Heart left ventricle (tissue), 13 donors: Measurements from ENCODE around the gene GBP5.

ENCODE experiments used
- POLR2A ChIP-seq, 2 donors: fragments of 450-650 bp; IDR thresholded peaks; one replicate each; pipeline ENCODE4 v1.6.1; 2017; ENCODE audit warnings: antibody characterized with exemption in 2 of 2, mild to moderate bottlenecking in 2 of 2, moderate library complexity in 2 of 2
- TF ChIP-seq, protein P1 (sequence below), 12 donors: fragments of 200-600 bp; sonication (generic) in 4 of 12; IDR thresholded peaks; one replicate each; pipeline versions ENCODE4 v1.5.0 to v1.8.0; 2018 to 2022; ENCODE audit warnings: antibody characterized with exemption in 12 of 12, mild to moderate bottlenecking in 5 of 12
- donor health status: ischemic (EF 13 %, LVEDD 7.1; RV severe dilation, severe dysfunction).
- donor health status: DM: no; HTN: yes; CAD: no.
- donor health status: DM: no; HTN: no; CAD: no.
- donor health status: ischemic (EF 25% LVEDD 6.9; RV normal size, moderate dysfunction).
- donor health status: ischemic (EF 25% LVEDD 5.7; RV mildly dilated, moderate dysfunction).
- donor health status: ischemic (EF 35%, LVEDD 5.7; RV mildly dilated, moderate dysfunction).
- donor health status: nonischemic (EF 11% LVEDD 7.7; RV severe dilation, severe dysfunction).
- donor health status: DM: yes; HTN: yes; CAD: no.
- donor health status: PGD.
- donor health status: ischemic (EF 29% LVEDD 5.4; RV normal size, mild dysfunction).
- donor health status: nonischemic (EF 23%, LVEDD 6.1; RV moderate dilation, normal function).

DNA sequence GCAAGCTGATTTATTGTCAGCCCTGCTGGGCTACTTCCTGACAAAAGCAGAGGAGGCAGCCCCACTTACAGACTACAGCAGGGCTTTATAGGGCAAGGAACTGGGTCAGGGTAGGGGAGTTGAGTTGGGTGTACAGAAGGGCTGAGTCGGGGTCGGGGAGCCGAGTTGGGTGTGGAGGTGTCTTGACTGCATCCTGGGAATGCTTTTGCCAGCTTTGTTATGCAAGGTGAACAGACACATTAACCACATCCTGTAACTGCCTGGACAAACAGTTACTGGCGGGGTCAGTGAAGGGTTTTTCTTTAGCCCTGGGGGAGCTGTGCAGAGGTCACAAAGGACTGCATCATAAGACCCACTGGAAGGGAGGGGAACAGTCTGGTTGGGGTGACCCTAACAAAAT, 39.1 kb upstream of the GBP5 start:
- TF ChIP-seq, protein P1, sequence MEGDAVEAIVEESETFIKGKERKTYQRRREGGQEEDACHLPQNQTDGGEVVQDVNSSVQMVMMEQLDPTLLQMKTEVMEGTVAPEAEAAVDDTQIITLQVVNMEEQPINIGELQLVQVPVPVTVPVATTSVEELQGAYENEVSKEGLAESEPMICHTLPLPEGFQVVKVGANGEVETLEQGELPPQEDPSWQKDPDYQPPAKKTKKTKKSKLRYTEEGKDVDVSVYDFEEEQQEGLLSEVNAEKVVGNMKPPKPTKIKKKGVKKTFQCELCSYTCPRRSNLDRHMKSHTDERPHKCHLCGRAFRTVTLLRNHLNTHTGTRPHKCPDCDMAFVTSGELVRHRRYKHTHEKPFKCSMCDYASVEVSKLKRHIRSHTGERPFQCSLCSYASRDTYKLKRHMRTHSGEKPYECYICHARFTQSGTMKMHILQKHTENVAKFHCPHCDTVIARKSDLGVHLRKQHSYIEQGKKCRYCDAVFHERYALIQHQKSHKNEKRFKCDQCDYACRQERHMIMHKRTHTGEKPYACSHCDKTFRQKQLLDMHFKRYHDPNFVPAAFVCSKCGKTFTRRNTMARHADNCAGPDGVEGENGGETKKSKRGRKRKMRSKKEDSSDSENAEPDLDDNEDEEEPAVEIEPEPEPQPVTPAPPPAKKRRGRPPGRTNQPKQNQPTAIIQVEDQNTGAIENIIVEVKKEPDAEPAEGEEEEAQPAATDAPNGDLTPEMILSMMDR (IDR thresholded peaks at IDR 0.05): no peak
- TF ChIP-seq POLR2A (IDR thresholded peaks at IDR 0.05): no peak
